HG02571 (cell line): ENCODE results near the gene GFM1.

Source experiments
- ATAC-seq: cut with Tn5 transposase; IDR thresholded peaks from one replicate; pipeline ENCODE4 v1.9.1; 2021; ENCODE audit warnings: mild to moderate bottlenecking, moderate library complexity; ENCODE audit not compliant: unreplicated experiment

The GFM1 gene

GRCh38 chr3:158723991-158724390 is 79.7 kb downstream of the GFM1 start:
- ATAC-seq: no peak

DNA sequence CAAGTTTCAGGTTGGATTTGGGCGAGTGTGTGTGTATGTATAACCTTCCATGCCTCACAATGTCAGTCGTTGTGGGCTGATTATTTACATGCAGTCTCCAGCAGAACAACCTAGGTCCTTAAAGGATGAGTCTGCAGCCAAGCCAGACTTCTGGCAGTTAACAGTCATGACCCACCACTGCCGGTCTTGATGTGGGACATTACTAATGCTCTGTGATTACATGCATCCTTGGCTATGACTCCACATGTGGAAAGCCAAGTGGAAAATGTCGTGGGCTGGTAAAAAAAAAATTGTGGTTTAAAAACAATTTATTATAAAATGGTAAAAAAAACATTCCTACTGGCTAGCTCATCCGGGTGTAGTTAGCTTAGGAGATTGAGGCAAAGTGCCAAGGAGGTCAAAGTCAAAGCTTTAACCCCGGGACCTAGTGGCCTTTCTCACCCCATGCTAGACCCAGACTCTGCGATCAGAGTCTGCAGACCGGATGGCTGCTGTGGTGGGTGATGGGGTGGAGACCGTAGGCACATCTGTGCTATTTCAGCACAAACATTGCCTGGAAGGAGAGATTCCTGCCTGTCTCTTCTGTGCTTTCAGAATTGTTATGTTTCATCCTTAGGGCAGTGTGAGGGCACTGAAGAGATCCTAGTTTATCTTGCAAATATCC is 81.2 kb downstream of the GFM1 start:
- no peak for ATAC-seq

GRCh38 chr3:158727206-158728060 is 83.1 kb downstream of the GFM1 start:
- ATAC-seq: peak; percentile 70

- ATAC-seq: no peak
Measured at GRCh38 chr3:158728061-158728377, 83.7 kb downstream of the GFM1 start.

DNA sequence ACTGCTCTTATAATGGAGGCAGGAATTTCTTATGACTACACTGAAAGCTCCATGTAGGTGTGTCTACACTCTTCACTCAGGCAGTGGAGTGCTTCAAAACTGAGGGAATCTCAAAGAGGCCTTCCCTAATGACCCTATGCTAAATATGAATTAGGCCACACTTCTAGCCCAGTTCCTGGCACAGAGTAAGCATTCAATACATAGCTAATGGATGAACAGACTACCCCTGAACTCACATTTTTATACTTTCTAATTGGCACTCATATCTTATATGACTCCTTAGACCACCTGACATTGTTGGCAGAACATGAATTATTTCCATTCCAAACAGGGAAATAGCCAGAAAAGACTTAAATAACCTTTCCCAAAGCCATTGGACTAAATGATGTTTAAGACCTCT is 84.5 kb downstream of the GFM1 start:
- ATAC-seq: no peak

DNA sequence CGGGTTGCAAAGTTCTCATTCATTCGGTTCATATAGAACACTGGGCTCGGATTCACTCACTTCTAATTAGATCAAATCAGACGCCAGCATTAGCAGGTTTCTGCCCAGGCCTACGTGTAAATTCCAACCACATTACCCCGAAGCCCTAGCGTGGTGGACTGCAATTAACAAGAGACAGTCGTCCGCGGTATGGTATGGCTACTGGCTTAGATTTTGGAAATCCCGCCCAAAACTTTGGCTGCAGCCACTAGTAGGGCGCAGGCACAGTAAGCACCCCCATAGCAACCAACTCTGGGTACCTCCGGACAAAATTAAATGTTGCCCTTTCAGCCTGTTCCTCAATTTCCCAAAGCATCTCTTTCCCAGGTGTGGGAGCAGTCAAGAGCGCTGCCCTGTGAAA is 87.2 kb downstream of the GFM1 start:
- no peak for ATAC-seq

GRCh38 chr3:158731938-158732855 is 87.9 kb downstream of the GFM1 start, which contains the start of gene RARRES1:
RARRES1 (minus strand) TSS chr3:158732457; CDS start chr3:158732415, 42 bp downstream.
- ATAC-seq: peak; percentile 62

- no peak for ATAC-seq
Measured at GRCh38 chr3:158732856-158733200, 88.5 kb downstream of the GFM1 start.

DNA sequence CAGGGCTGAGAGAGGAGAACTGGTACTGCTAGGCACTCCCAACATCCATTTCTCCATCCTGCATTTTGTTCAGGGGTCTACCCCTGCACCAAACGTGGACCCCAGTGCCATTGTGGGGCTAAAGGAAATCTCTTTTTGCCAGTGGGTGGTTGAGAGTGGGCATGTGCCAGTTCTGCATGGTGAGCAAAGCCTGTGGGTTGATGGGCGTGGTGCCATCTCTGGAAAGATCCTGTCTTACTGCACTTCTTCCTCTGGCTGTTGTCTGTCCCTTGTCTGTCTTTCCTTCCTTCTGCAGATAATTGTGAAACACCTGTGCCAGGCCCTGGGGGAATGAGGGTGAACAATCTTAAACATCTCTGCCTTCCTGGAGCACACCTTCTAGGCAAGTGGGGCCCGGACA is 89.3 kb downstream of the GFM1 start:
- no peak for ATAC-seq

GRCh38 chr3:158735296-158736033 is 91.1 kb downstream of the GFM1 start:
- ATAC-seq: no peak

- no peak for ATAC-seq
Measured at GRCh38 chr3:158737410-158737809, 93.1 kb downstream of the GFM1 start.

DNA sequence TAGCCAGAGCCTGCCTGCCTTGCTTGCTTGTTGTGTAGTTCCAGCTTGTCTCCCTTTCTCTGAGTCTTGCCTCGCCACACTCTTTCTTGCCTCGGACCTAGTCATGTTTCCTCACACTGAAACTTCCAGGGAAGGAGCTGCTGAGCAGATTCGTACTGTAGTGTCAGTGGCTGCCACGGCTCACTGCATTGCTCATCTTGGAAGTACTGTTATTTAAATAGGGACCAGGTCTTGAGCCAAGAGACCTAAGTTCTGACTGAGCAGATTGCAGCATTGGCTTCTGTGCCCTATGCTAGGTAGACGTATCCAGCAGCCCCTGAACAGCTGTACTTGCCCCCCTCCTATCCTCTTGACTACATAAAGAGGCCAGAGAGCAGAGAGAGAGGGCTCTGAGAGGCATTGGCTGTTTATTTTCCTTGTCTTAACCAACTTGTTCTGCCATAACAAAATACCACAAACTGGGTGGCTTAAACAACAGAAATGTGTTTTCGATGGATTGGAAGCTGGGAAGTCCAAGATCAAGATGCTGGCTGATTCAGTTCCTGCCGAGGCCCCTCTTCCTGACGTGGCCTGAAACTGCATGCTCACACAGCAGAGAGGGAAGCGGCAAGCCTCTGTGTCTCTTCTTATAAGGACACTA is 93.8 kb downstream of the GFM1 start:
- ATAC-seq: no peak

DNA sequence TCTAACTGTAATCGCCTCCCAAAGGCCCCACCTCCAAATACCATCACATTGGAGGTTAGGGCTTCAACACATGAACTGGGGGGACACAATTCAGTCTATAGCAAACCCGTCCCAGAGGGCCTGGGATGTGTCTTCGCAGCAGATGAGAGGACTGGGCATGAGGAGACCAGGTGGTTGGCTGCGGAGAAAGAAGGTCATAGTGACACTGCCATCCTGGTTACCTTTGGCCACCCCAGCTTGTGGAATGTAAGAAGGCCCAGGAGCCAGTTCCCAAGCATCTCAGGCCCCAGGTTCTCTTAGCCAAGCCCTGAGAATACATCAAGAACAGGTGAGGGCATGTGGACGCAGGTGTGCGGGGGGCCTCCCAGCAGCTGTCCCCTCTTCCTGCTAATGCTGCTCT is 94.3 kb downstream of the GFM1 start:
- no peak for ATAC-seq

GRCh38 chr3:158739078-158739477 is 94.8 kb downstream of the GFM1 start:
- ATAC-seq: no peak

DNA sequence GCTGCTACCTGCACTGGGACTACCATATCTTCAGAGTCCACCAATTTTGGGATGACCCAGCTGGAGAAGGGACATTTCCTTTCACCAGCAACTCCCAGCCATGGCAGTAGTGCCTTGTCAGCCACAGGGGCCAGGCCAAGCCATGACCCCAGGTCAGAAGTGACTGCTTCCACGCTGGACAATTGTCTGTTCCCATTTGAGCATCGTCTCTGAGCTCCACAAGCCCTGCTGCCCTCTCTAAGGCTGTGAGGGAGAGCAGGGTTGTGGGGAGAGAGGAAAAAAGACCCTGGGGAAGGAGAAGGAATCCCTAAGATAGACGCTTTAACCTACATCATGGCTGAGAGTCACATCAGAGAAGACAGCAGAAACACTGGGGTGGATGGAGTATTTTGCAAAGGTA is 95.3 kb downstream of the GFM1 start:
- ATAC-seq: no peak
